HG02840 (cell line): ENCODE data around the gene OGFOD1.

Source experiments
- ATAC-seq: cut with Tn5 transposase; IDR thresholded peaks from one replicate; pipeline ENCODE4 v1.9.1; 2021; ENCODE audit warnings: mild to moderate bottlenecking, moderate library complexity, moderate number of reproducible peaks; ENCODE audit not compliant: unreplicated experiment, low FRiP score

Gene OGFOD1

DNA sequence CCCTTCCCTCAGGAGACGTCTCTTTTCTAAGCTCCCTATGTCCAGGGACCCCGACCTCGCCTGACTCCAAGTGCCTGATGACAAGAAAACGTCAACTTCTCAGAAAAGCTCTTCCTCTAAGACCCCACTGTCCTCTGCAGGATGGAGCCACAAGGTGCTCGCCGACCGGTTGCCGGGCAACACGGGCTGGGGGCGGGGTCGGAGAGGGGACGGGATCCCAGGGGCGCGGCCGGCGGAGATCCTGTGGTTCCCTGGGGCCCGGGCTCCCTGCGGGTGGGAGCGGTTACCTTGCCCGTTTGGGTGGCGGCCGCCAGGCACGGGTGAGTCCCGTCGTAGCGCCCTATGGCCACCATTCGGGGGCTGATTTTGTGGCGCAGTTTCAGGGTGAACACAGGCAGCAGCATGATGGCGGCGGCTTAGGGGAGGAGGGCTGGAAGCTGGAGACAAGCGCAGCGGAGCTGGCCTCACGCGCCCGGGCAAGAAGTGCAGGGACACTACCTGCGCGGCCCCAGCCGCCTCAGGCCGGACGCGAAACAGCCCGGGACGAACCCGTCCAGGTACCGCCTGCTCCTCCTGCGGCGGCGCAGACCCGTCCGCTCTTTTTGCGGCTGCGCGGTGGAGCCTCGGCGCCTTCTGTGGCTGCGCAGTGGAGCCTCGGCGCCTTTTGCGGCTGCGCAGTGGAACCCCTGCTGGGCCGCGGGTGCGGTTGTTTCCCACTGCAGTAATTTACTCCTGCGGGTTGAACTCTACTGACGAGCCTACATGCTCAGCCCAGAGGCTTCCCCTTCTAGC is 68.3 kb downstream of the OGFOD1 start, which contains the start of gene BBS2:
Gene BBS2, minus strand, starts transcription at position 566 of the 792 bp plus-strand sequence. Its CDS starts 162 bp downstream, at position 404.
- ATAC-seq, result peak; percentile 80

DNA sequence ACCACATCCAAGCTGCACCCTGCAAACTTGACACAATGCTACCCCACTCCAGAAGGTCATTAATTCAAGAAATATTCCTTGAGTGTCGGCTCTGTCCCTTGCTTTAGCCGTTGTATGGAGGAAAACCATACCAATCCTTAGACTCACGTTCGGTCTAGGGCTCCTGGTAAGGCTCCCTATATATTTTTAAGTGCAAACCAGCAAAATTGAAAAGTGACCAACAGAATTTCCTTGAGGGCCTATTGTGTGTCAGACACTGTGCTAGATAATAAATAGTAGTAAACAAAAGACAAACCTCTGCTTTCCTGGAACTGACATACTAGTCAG is 68.9 kb downstream of the OGFOD1 start:
- no peak for ATAC-seq

GRCh38 chr16:56525236-56525635 is 73.9 kb downstream of the OGFOD1 start:
- no peak for ATAC-seq
